NCI-H1417 treated with DMSO at 0.1 percent for 48 hours (cell line): ENCODE measurements around the gene FMN1.

Experiments used
- DNase-seq: peaks from one replicate; lab custom pipeline; 2025; lab: John Stamatoyannopoulos, UW

The FMN1 gene

GRCh38 chr15:32880642-32881041 lies 313.9 kb downstream of the FMN1 start:
- no peak for DNase-seq

- no peak for DNase-seq
Observed at GRCh38 chr15:32879980-32880379, 314.5 kb downstream of the FMN1 start.

- no peak for DNase-seq
Observed at GRCh38 chr15:32878869-32879805, 315.4 kb downstream of the FMN1 start.

GRCh38 chr15:32878342-32878741 lies 316.2 kb downstream of the FMN1 start:
- no peak for DNase-seq

GRCh38 chr15:32877252-32878019 lies 317.1 kb downstream of the FMN1 start:
- no peak for DNase-seq

- no peak for DNase-seq
Observed at GRCh38 chr15:32873284-32874114, 321.0 kb downstream of the FMN1 start.

- no peak for DNase-seq
Observed at GRCh38 chr15:32872621-32873283, 321.8 kb downstream of the FMN1 start.

GRCh38 chr15:32871883-32872282 lies 322.6 kb downstream of the FMN1 start:
- no peak for DNase-seq

GRCh38 chr15:32870240-32871033 lies 324.1 kb downstream of the FMN1 start:
- no peak for DNase-seq

- DNase-seq: no peak
Observed at GRCh38 chr15:32869776-32870175, 324.7 kb downstream of the FMN1 start.

GRCh38 chr15:32867313-32867626 lies 327.2 kb downstream of the FMN1 start:
- no peak for DNase-seq

GRCh38 chr15:32866454-32867312 lies 327.8 kb downstream of the FMN1 start:
- DNase-seq: no peak

- no peak for DNase-seq
Observed at GRCh38 chr15:32864841-32865240, 329.7 kb downstream of the FMN1 start.

GRCh38 chr15:32864051-32864450 lies 330.5 kb downstream of the FMN1 start:
- DNase-seq: no peak

GRCh38 chr15:32861761-32862160 lies 332.8 kb downstream of the FMN1 start:
- no peak for DNase-seq

- DNase-seq: no peak
Observed at GRCh38 chr15:32861174-32861573, 333.3 kb downstream of the FMN1 start.

- no peak for DNase-seq
Observed at GRCh38 chr15:32859996-32860395, 334.5 kb downstream of the FMN1 start.

- DNase-seq: no peak
Observed at GRCh38 chr15:32859251-32859650, 335.3 kb downstream of the FMN1 start.

GRCh38 chr15:32857732-32858131 lies 336.8 kb downstream of the FMN1 start:
- DNase-seq: no peak

GRCh38 chr15:32856753-32857152 lies 337.8 kb downstream of the FMN1 start:
- DNase-seq: no peak
